Activated T-helper 1 cell treated with anti-CD3 and anti-CD28 coated beads, Interleukin-12 subunit alpha, Interleukin-12 subunit beta, Interleukin-2, Interleukin-4 antibody, amounts not matched to agents 30 ng/mL and 10 ng/mL and 1 ng/mL, durations not matched to agents 14 hours and 24 hours and 36 hours (primary cell): ENCODE data around the gene ABI3BP. TPM values are rescaled to one million over a fixed set of nuclear protein-coding genes. Genes with fewer than 3 reads are reported as not detected.

ENCODE experiments used
- DNase-seq: peaks from one replicate; pipeline ENCODE4 v3.0.0; 2021; ENCODE audit warnings: low spot score
- H3K27ac Mint-ChIP-seq: one replicate; pipeline ENCODE4 v1.8.0; 2021; ENCODE audit warnings: mild to moderate bottlenecking, mixed read lengths
- H3K27me3 Mint-ChIP-seq: one replicate; pipeline ENCODE4 v1.8.0; 2022; ENCODE audit warnings: mild to moderate bottlenecking, moderate library complexity, mixed read lengths; ENCODE audit not compliant: insufficient read depth
- H3K36me3 Mint-ChIP-seq: one replicate; pipeline ENCODE4 v1.8.0; 2021; ENCODE audit warnings: low read depth, mixed read lengths
- H3K4me1 Mint-ChIP-seq: one replicate; pipeline ENCODE4 v1.8.0; 2021; ENCODE audit warnings: low read depth, mixed read lengths
- H3K4me3 Mint-ChIP-seq: one replicate; pipeline ENCODE4 v1.8.0; 2021; ENCODE audit warnings: mild to moderate bottlenecking, moderate library complexity, mixed read lengths
- H3K9me3 Mint-ChIP-seq: one replicate; pipeline ENCODE4 v1.8.0; 2021; ENCODE audit warnings: mixed read lengths
- intact Hi-C: fragments of 100-400 bp; cut with micrococcal nuclease; formaldehyde crosslinking; loops from one replicate; pipeline ENCODE4 v1.15.1; 2024
- total RNA-seq: library from RNA; stranded (reverse); gene quantifications from 2 replicates; pipeline ENCODE4 v1.2.3, GENCODE V29; 2022

Gene ABI3BP
- total RNA-seq, 1 donor from 2014 or later, result not detected

DNA sequence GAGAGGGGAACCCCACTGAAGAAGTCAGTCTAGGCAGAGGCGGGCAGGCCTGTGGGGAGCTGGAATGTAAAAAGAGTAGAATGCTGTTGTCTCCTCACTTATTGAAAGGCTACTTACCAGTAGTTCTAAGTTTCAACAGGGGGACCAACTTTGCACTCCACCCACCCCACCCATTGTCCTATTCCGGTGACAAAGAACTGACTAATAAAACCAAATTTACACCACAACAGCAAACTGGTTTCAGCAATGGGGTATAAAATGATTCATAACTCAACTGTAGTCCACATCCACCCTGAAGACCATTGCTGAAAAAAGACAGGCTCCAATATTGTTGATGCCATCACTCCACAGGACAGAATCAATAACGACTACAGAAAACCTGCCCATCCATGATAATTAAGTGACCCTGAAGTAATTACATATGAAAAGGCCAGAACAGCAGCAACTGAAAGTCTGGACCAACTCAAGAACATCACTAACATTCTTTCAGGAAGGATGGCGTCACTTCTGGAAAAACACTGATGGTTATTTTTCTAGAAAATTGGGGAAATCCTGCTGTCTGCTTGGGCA, 80.2 kb downstream of the ABI3BP start:
- DNase-seq, result no peak
- Mint-ChIP-seq H3K9me3 (no peaks in the 10 kb centered on the region), H3K27me3 (peaks cover 6% of the 10 kb centered on the region), H3K36me3 (no peaks in the 10 kb centered on the region), H3K4me3 (no peak overlapping the region), H3K27ac (no peak overlapping the region), H3K4me1 (no peaks in the 10 kb centered on the region)
- intact Hi-C loops, result no loop called here

DNA sequence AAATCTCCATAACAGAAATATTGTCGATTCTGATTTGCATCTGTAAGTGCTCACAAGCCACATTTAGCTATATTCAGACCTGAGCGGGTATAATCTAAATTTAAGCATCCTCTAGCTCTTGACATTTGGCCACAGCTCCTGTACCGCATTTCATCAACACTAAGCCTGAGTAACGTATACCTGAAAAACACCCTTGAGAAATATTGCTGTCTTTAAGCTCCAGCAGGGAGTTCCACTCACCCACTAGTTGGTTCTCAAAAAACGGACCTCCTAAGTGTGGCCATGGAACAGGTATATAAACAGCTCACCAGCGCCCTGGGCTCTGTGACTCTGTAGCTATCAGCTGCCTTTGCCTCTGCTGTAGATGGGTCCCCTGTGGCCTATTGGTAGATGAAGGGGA, 80.7 kb downstream of the ABI3BP start:
- Mint-ChIP-seq H3K9me3 (no peaks in the 10 kb centered on the region), H3K27me3 (peaks cover 6% of the 10 kb centered on the region), H3K4me1 (no peaks in the 10 kb centered on the region), H3K27ac (no peak overlapping the region), H3K4me3 (no peak overlapping the region), H3K36me3 (no peaks in the 10 kb centered on the region)
- DNase-seq, result no peak
- intact Hi-C loops, result no loop called here

DNA sequence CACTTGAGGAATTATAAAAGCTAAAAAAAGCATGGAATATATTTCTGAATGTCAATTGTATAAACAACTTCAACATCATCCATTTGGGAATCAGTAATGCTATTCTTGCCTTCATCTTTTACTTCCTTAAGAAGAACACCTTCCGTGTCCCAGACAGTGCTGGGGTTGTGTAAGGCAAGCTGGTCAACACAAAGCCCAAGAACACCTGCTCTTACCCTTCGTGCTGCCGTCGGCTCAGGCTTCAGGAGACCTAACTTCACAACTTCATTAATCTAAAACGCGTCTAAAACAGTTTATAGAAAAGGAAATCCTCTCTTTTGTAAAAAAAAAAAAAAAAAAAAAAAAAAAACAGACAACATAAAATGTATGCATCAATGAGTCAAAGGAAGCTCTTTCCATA, 81.3 kb downstream of the ABI3BP start:
- intact Hi-C loops, result no loop called here
- DNase-seq, result no peak
- Mint-ChIP-seq H3K27me3 (peaks cover 6% of the 10 kb centered on the region), H3K36me3 (no peaks in the 10 kb centered on the region), H3K9me3 (no peaks in the 10 kb centered on the region), H3K4me1 (no peaks in the 10 kb centered on the region), H3K4me3 (no peak overlapping the region), H3K27ac (no peak overlapping the region)

DNA sequence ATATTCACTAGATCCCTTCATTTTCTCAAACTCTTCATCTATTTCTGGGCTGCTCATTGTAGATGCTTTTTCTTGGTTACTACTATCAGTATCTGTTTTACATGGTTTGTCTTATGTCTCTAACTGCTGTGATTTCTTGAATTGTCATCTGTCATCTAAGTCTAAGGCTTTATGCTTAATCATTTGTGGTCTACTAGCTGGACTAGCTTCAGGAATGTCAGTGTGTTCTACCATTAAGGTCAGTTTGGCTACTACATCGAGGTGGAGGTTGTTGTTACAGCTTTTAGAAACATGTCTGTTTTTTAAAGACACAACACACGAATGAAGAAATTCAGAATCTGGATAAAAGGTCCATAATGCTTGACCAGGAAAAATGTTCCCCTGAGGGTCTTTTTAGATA, 82.2 kb downstream of the ABI3BP start:
- peaks cover 8% of the 10 kb centered on the region for H3K27me3 Mint-ChIP-seq
- H3K27ac Mint-ChIP-seq, result no peak overlapping the region
- H3K9me3 Mint-ChIP-seq, result no peaks in the 10 kb centered on the region
- intact Hi-C loops, result no loop called here
- H3K4me3 Mint-ChIP-seq, result no peak overlapping the region
- no peaks in the 10 kb centered on the region for H3K36me3 Mint-ChIP-seq
- no peak for DNase-seq
- H3K4me1 Mint-ChIP-seq, result no peaks in the 10 kb centered on the region

DNA sequence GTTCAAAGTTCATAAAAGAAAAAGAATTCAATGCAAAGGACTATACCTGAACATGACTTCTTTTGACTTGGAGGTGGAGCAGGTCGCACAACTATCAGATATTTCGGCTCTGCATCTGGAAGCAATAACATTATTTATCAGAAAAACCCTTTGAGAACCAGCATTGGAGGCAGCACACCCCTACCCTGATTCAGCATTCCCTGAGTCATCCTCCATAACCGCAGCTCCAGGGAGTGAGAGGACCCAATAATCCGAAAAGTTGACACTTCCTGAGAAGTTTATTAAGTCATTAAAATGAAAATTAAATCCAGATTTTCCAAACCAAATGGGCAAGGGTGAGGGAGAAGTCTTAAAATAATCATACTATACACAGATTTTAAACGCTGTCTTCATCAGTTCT, 90.6 kb downstream of the ABI3BP start:
- intact Hi-C loops, result no loop called here
- H3K36me3 Mint-ChIP-seq, result no peaks in the 10 kb centered on the region
- H3K9me3 Mint-ChIP-seq, result no peaks in the 10 kb centered on the region
- H3K27me3 Mint-ChIP-seq, result peaks cover 3% of the 10 kb centered on the region
- no peak overlapping the region for H3K27ac Mint-ChIP-seq
- no peak overlapping the region for H3K4me3 Mint-ChIP-seq
- peaks cover 8% of the 10 kb centered on the region for H3K4me1 Mint-ChIP-seq
- DNase-seq, result no peak

DNA sequence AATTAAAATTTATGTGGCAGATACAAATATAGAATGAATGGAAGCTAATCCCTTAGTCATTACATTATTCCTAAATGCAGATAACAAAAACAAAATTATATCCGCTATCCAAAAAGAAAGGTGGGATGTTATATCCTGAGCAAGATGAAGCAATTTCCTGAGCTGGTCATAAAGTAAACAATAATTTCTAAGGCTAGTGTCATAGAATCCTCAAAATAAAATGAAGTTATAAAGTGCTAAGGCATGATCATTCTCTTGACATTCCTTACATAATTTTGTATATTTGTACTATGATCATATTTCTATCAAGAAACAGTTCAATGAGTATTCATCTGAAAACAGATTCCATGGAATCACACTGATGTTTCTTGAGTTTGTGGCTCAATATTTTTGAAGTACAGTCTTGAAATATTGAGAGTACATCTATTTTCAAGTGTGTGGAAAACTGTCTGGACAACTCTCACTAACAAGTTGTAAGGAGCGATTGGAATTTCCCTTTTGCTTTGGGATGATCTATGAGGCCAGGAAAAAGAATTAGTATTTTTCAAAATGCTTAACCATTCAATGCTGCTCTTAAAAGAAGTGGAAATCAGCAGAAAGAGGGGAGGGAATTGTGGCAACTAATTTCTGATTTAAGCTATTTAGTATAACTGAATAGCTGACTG, 92.4 kb downstream of the ABI3BP start:
- no peak for DNase-seq
- Mint-ChIP-seq H3K4me1 (peaks cover 8% of the 10 kb centered on the region), H3K4me3 (no peak overlapping the region), H3K27me3 (no peaks in the 10 kb centered on the region), H3K27ac (no peak overlapping the region), H3K36me3 (no peaks in the 10 kb centered on the region), H3K9me3 (no peaks in the 10 kb centered on the region)
- intact Hi-C loops, result no loop called here

DNA sequence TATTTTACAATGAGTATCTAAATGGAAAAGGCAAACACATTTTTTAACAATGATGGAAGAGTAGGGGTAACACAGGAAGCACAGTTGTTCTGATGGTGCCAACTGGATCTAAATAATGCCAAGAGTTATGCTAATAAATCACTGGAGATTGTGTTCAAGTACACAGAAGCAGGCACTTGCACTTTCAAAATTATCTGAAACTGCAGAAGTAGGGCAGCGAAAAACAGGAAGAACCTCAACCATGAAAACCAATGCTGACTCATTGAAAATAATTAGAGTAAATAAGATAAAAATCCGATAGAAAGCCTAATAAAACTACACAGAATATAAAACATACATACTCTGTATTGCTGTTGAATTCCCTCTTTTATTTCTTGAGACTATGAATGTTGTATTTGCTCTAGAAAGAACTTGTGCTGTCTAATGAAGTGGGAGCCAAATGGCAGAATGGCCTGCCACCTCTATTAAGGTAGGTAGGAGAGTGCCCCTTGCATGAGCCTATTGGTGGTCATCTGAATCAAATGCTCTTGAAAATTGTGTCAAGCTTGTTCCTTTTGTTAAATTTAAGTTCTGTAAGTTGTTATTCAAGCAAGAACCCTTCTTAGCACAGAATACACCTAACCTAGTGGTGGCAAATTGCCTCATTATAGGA, 93.7 kb downstream of the ABI3BP start:
- no peak for DNase-seq
- Mint-ChIP-seq H3K4me1 (peaks cover 8% of the 10 kb centered on the region), H3K36me3 (no peaks in the 10 kb centered on the region), H3K9me3 (no peaks in the 10 kb centered on the region), H3K27ac (no peak overlapping the region), H3K4me3 (no peak overlapping the region), H3K27me3 (no peaks in the 10 kb centered on the region)
- intact Hi-C loops, result no loop called here

DNA sequence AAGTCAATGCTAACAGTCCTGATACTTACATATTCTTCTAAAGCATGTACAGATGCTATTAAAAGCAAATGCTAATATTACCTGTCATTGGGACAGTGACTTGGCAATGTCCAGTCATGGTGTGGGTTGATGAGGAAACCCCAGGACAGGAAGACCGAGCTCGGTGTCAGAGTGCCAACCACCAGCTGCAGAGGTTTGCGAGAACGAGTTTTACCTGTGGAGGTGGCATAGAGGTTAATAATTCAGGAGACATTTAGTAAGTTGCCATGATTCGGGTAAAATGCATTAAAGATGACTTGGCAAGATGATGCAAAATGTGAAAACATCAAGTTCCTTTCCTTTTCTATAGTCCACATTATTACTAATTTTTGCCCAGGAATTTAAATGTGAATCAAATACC, 94.5 kb downstream of the ABI3BP start:
- Mint-ChIP-seq H3K4me1 (peaks cover 8% of the 10 kb centered on the region), H3K27ac (no peak overlapping the region), H3K27me3 (no peaks in the 10 kb centered on the region), H3K4me3 (no peak overlapping the region), H3K9me3 (no peaks in the 10 kb centered on the region), H3K36me3 (no peaks in the 10 kb centered on the region)
- no peak for DNase-seq
- intact Hi-C loops, result no loop called here

DNA sequence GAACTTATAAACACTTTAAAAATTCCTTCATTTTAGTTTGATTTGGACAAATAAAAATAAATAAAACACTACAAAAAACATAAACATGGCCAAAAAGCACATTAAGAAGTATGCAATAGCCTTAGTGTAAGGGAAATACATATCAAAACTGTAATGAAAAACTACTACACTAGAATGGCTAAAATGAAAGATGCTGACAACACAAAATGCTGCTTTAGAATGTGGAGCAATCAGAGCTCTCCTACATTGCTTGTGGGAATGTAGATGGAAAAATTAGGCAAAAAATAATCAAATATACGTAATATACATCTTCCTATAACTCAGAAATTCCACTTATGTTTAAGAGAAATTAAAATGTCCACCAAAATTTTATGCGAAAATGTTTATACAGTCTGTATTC, 96.2 kb downstream of the ABI3BP start:
- Mint-ChIP-seq H3K36me3 (no peaks in the 10 kb centered on the region), H3K27ac (no peak overlapping the region), H3K4me1 (peaks cover 8% of the 10 kb centered on the region), H3K4me3 (no peak overlapping the region), H3K9me3 (no peaks in the 10 kb centered on the region), H3K27me3 (no peaks in the 10 kb centered on the region)
- intact Hi-C loops, result no loop called here
- no peak for DNase-seq

DNA sequence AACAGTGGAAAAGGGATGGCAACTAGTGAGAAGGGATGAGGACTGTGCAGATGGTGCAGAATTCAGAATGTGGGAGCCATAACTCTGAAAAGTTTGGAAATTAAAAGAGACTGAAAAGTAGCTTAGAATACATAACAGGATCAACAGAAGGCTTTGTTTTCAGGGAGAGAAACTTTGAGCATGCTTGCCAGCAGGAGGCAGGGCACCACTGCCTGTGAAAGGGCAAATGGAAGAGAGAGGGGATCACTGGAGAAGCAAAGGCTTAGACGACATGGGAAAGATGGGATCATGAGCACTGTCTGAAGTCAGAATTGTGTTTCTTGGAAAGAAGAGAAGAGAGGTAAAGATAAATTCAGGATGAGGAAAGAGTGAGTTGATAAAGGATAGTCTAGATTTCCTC, 99.6 kb downstream of the ABI3BP start:
- intact Hi-C loops, result no loop called here
- no peaks in the 10 kb centered on the region for H3K9me3 Mint-ChIP-seq
- H3K36me3 Mint-ChIP-seq, result no peaks in the 10 kb centered on the region
- no peaks in the 10 kb centered on the region for H3K27me3 Mint-ChIP-seq
- no peak for DNase-seq
- no peak overlapping the region for H3K27ac Mint-ChIP-seq
- H3K4me3 Mint-ChIP-seq, result no peak overlapping the region
- H3K4me1 Mint-ChIP-seq, result no peaks in the 10 kb centered on the region

DNA sequence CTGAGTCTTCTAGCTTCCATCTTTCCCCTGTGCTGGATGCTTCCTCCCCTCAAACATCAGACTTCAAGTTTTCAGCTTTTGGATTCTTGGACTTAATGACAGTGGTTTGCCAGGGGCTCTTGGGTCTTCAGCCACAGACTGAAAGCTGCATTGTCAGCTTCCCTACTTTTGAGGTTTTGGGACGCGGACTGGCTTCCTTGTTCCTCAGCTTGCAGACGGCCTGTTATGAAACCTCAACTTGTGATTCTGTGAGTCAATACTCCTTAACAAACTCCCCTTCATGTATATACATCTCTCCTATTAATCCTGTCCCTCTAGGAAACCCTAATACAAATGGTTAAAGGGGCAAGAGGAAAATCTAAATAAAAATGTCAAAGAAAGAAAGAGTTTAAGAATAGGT, 100.1 kb downstream of the ABI3BP start:
- Mint-ChIP-seq H3K27ac (no peak overlapping the region), H3K27me3 (no peaks in the 10 kb centered on the region), H3K4me1 (no peaks in the 10 kb centered on the region), H3K4me3 (no peak overlapping the region), H3K36me3 (no peaks in the 10 kb centered on the region), H3K9me3 (no peaks in the 10 kb centered on the region)
- DNase-seq, result no peak
- intact Hi-C loops, result no loop called here

DNA sequence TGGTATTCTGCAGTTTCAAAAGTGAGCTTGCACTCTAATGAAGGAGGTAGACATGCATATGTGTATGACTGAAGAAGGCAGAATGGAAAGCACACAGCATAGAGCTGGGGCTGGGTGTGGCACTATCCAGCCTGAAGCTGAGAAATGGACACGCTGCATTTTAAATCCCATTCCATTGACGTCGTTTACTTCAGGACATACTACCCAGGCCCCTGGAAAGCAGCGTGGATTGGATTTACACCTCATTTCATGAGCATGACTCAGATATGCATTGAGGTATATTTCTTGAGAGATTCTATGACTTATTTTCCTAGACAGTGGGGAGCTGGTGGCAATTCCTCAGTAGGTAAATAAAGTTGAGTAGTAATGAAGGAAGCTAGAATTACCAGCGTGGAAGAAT, 101.4 kb downstream of the ABI3BP start:
- no peaks in the 10 kb centered on the region for H3K4me1 Mint-ChIP-seq
- no peaks in the 10 kb centered on the region for H3K27me3 Mint-ChIP-seq
- no peaks in the 10 kb centered on the region for H3K36me3 Mint-ChIP-seq
- intact Hi-C loops, result no loop called here
- H3K9me3 Mint-ChIP-seq, result no peaks in the 10 kb centered on the region
- H3K27ac Mint-ChIP-seq, result no peak overlapping the region
- no peak overlapping the region for H3K4me3 Mint-ChIP-seq
- no peak for DNase-seq

DNA sequence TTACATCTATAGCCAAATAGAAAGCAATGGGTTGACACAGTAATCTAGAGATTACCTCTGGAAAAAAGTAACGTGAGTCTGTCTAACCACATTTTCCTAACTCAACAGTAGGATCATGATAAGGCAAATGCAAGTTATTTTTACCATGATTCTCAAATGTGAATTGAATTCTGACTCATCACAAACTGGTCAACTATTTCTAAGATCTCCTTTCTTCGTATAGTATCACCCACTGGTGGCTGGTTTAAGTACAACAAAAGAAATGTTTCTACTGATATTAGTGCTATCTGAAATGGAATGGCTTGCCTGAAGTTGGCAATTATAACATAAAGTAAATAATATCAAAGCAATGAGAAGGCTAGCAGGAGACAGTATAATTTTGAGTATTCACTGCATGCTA, 102.2 kb downstream of the ABI3BP start:
- H3K36me3 Mint-ChIP-seq, result no peaks in the 10 kb centered on the region
- no peak overlapping the region for H3K4me3 Mint-ChIP-seq
- no peak overlapping the region for H3K27ac Mint-ChIP-seq
- no peaks in the 10 kb centered on the region for H3K9me3 Mint-ChIP-seq
- no peaks in the 10 kb centered on the region for H3K4me1 Mint-ChIP-seq
- no peaks in the 10 kb centered on the region for H3K27me3 Mint-ChIP-seq
- no peak for DNase-seq
- intact Hi-C loops, result no loop called here
